GM19452 (cell line): ENCODE results near the gene TNFRSF1A.

Experiments
- ATAC-seq: cut with Tn5 transposase; IDR thresholded peaks from one replicate; pipeline ENCODE4 v1.9.1; 2021; ENCODE audit not compliant: unreplicated experiment

Gene TNFRSF1A

GRCh38 chr12:6374786-6375160, 32.9 kb upstream of the TNFRSF1A start:
- no peak for ATAC-seq

GRCh38 chr12:6374028-6374785, 32.3 kb upstream of the TNFRSF1A start:
- no peak for ATAC-seq

GRCh38 chr12:6373022-6373787, 31.3 kb upstream of the TNFRSF1A start:
- no peak for ATAC-seq

GRCh38 chr12:6372403-6373003, 30.6 kb upstream of the TNFRSF1A start:
- no peak for ATAC-seq

GRCh38 chr12:6370994-6371754, 29.3 kb upstream of the TNFRSF1A start:
- ATAC-seq: no peak

- ATAC-seq: no peak
Measured at GRCh38 chr12:6370576-6370935, 28.7 kb upstream of the TNFRSF1A start.

GRCh38 chr12:6369916-6370575, 28.2 kb upstream of the TNFRSF1A start:
- ATAC-seq: no peak

- no peak for ATAC-seq
Measured at GRCh38 chr12:6368906-6369525, 27.1 kb upstream of the TNFRSF1A start.

- ATAC-seq: no peak
Measured at GRCh38 chr12:6367969-6368892, 26.4 kb upstream of the TNFRSF1A start.

GRCh38 chr12:6367065-6367968, 25.4 kb upstream of the TNFRSF1A start:
- ATAC-seq: no peak

GRCh38 chr12:6364044-6364374, 22.1 kb upstream of the TNFRSF1A start:
- no peak for ATAC-seq

GRCh38 chr12:6363330-6364043, 21.6 kb upstream of the TNFRSF1A start:
- ATAC-seq: no peak

GRCh38 chr12:6363010-6363329, 21.1 kb upstream of the TNFRSF1A start:
- no peak for ATAC-seq

- ATAC-seq: no peak
Measured at GRCh38 chr12:6362403-6362802, 20.5 kb upstream of the TNFRSF1A start.

GRCh38 chr12:6361834-6362233, 20.0 kb upstream of the TNFRSF1A start:
- no peak for ATAC-seq

GRCh38 chr12:6360578-6361490, 19.0 kb upstream of the TNFRSF1A start:
- no peak for ATAC-seq

GRCh38 chr12:6360080-6360571, 18.2 kb upstream of the TNFRSF1A start:
- ATAC-seq: no peak
